ENCODE data around the gene BCL10. TPM values are rescaled to one million over a fixed set of nuclear protein-coding genes. Genes with fewer than 3 reads are reported as not detected.

BCL10 gene
- total and polyA plus RNA-seq, 2 of the 8 experiments (the other 6 are each of a cell fraction or from before 2014, with no cell fraction given), result 7.4 to 29.6 TPM

GRCh38 chr1:85264150-85264549, 12.3 kb downstream of the BCL10 start:
- H3K27me3 ChIP-seq (replicated peaks in 1 of 4; ENCODE audit: control insufficient read depth in 3 of 4, extremely low read depth in 1 of 4, insufficient read depth in 3 of 4, low read length in 3 of 4), result no peaks in the 10 kb centered on the region
- no peaks in the 10 kb centered on the region for H3K79me2 ChIP-seq (ENCODE audit: control insufficient read depth in 1 of 2, insufficient read depth in 2 of 2, low read length in 2 of 2)
- no peak overlapping the region for H4K91ac ChIP-seq (replicated peaks; ENCODE audit: insufficient read length, low read length)
- H2BK120ac ChIP-seq (replicated peaks; ENCODE audit: low read depth, low read length), result no peak overlapping the region
- no peak overlapping the region for H2BK15ac ChIP-seq (ENCODE audit: low read length)
- peaks cover 0 to 3% of the 10 kb centered on the region in 2 experiments for H4K20me1 ChIP-seq (replicated peaks in 1 of 2; ENCODE audit: control insufficient read depth in 1 of 2, insufficient read depth in 2 of 2, low read length in 2 of 2)
- 93% methylated on average over 2 of the region's 2 CpGs; no CpG with 5 or more reads in 1 of the 2 experiments for WGBS, 2 experiments (ENCODE audit: extremely low coverage in 1 of 2, insufficient coverage in 1 of 2, insufficient read length in 1 of 2, insufficient replicate concordance in 2 of 2, low coverage in 1 of 2, low lambda C conversion rate in 2 of 2, missing lambda C conversion rate in 1 of 2)
- no peak overlapping the region for H2AFZ ChIP-seq (ENCODE audit: low read length)
- peaks cover 8 to 12% of the 10 kb centered on the region in 2 experiments; a peak in 3 of 4 replicates for H3K9me3 ChIP-seq (ENCODE audit: insufficient read depth in 2 of 2, low read depth in 1 of 2, low read length in 1 of 2)
- H2BK12ac ChIP-seq (ENCODE audit: low read depth, low read length), result no peak overlapping the region
- peaks cover 0 to 36% (median 13%) of the 10 kb centered on the region in 4 experiments; a peak in 6 of 8 replicates for H3K36me3 ChIP-seq (ENCODE audit: control insufficient read depth in 2 of 4, insufficient read depth in 4 of 4, low read length in 3 of 4)
- H3K27ac ChIP-seq (ENCODE audit: low read depth, low read length), result no peak overlapping the region
- DNase-seq (ENCODE audit: low read depth in 1 of 2, low spot score in 2 of 2), result no peak
- H2AK5ac ChIP-seq (ENCODE audit: low read depth, low read length), result no peak overlapping the region
- H3K4ac ChIP-seq (replicated peaks; ENCODE audit: insufficient read length, low read depth, low read length), result no peak overlapping the region
- no peak overlapping the region for H3K9ac ChIP-seq (replicated peaks in 1 of 4; ENCODE audit: extremely low read depth in 1 of 4, low read depth in 3 of 4, low read length in 3 of 4)
- no peak overlapping the region for H3K18ac ChIP-seq (ENCODE audit: extremely low read depth, low read length)
- no peak overlapping the region for H2BK20ac ChIP-seq (ENCODE audit: low read length)
- H3K23ac ChIP-seq (ENCODE audit: insufficient read length), result no peak overlapping the region
- H3K4me2 ChIP-seq (ENCODE audit: insufficient read depth in 1 of 2, low read depth in 2 of 2, low read length in 2 of 2), result no peak overlapping the region
- POLR2A ChIA-PET (ENCODE audit: partially characterized antibody), result interaction anchor here (0.7 to 1.4 kb wide), 2 partner anchors 11 to 13 kb away, joined by 3 read pairs; no protein-coding TSS in a partner anchor
- no peak overlapping the region for H3K56ac ChIP-seq (replicated peaks; ENCODE audit: insufficient read length, low read depth, low read length)
- no peak overlapping the region for H2BK5ac ChIP-seq (ENCODE audit: low read depth, low read length)
- H3K23me2 ChIP-seq (ENCODE audit: low read depth, low read length), result no peaks in the 10 kb centered on the region; the same call in 1 of the 2 replicates
- FAIRE-seq, result no peak
- no peak overlapping the region for H3K4me3 ChIP-seq (ENCODE audit: extremely low read depth in 1 of 4, insufficient read depth in 2 of 4, low read depth in 3 of 4, low read length in 4 of 4)
- no peaks in the 10 kb centered on the region; the same call in 1 of the 2 replicates for H3K79me1 ChIP-seq (ENCODE audit: low read depth, low read length)
- no peak overlapping the region for H3K14ac ChIP-seq (ENCODE audit: insufficient read length)
- H4K5ac ChIP-seq (ENCODE audit: insufficient read length, low read depth, low read length), result no peak overlapping the region
- CTCF ChIA-PET (ENCODE audit: partially characterized antibody), result no interaction called here
- H3K4me1 ChIP-seq (replicated peaks in 1 of 4; ENCODE audit: control insufficient read depth in 3 of 4, insufficient read depth in 4 of 4, low read length in 3 of 4), result peaks cover 0 to 2% (median 0%) of the 10 kb centered on the region in 4 experiments; a peak in 1 of 7 replicates
- H4K8ac ChIP-seq (ENCODE audit: extremely low read depth, insufficient read depth, low read length), result no peak overlapping the region
- TF ChIP-seq NRF1 (IDR thresholded peaks at IDR 0.05; ENCODE audit: low read depth, low read length) (no peak), MAFK (IDR thresholded peaks at IDR 0.05; ENCODE audit: low read depth, low read length) (no peak), RNF2 (IDR thresholded peaks at IDR 0.05; ENCODE audit: borderline replicate concordance, low read depth, low read length, missing control alignments, poor library complexity, severe bottlenecking) (no peak), HDAC2 (IDR thresholded peaks at IDR 0.05; ENCODE audit: borderline replicate concordance in 1 of 2, low read depth in 2 of 2, low read length in 2 of 2) (no peak), RAD21 (IDR thresholded peaks at IDR 0.05 in 1 of 2, conservative IDR thresholded peaks at IDR 0.05 in 1 of 2; ENCODE audit: low read depth in 2 of 2, low read length in 2 of 2) (no peak), TAF1 (IDR thresholded peaks at IDR 0.05; ENCODE audit: low read depth, low read length) (no peak), KDM5A (IDR thresholded peaks at IDR 0.05; ENCODE audit: low read length) (no peak), SIRT6 (IDR thresholded peaks at IDR 0.05; ENCODE audit: low read length) (no peak), EGR1 (IDR thresholded peaks at IDR 0.05; ENCODE audit: borderline replicate concordance, low read depth, low read length) (no peak), SP4 (IDR thresholded peaks at IDR 0.05; ENCODE audit: low read length) (no peak), TAF7 (optimal IDR thresholded peaks at IDR 0.05; ENCODE audit: borderline replicate concordance, low read depth, low read length) (no peak)
- TF ChIP-seq, protein P1, sequence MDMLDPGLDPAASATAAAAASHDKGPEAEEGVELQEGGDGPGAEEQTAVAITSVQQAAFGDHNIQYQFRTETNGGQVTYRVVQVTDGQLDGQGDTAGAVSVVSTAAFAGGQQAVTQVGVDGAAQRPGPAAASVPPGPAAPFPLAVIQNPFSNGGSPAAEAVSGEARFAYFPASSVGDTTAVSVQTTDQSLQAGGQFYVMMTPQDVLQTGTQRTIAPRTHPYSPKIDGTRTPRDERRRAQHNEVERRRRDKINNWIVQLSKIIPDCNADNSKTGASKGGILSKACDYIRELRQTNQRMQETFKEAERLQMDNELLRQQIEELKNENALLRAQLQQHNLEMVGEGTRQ (IDR thresholded peaks at IDR 0.05; ENCODE audit: low read length), result no peak

Measured in H1 (cell line).